H9 (cell line): ENCODE measurements around the gene ALB. TPM values are rescaled to one million over a fixed set of nuclear protein-coding genes. Genes with fewer than 3 reads are reported as not detected.

Experiments used
- DNase-seq: peaks from one replicate; pipeline ENCODE4 v3.0.0-alpha.2; 2017
- H2AFZ ChIP-seq: one replicate; pipeline ENCODE4 v1.6.1; 2013; ENCODE audit warnings: mild to moderate bottlenecking, low read length, control low read depth, moderate library complexity
- H2AK5ac ChIP-seq: 2 replicates; pipeline ENCODE4 v1.6.1; 2013; ENCODE audit warnings: low read length, control low read depth, mixed read lengths; ENCODE audit not compliant: insufficient read length
- H2BK120ac ChIP-seq: one replicate; pipeline ENCODE4 v1.6.1; 2013; ENCODE audit warnings: low read depth, mild to moderate bottlenecking, low read length, control low read depth, inconsistent platforms; ENCODE audit not compliant: poor library complexity, severe bottlenecking
- H2BK12ac ChIP-seq: 2 replicates; pipeline ENCODE4 v1.6.1; 2013; ENCODE audit warnings: low read length, control low read depth, mixed read lengths, low read depth; ENCODE audit not compliant: insufficient read length
- H2BK15ac ChIP-seq: 2 replicates; pipeline ENCODE4 v1.6.1; 2013; ENCODE audit warnings: low read depth, low read length, control low read depth
- H2BK20ac ChIP-seq: one replicate; pipeline ENCODE4 v1.6.1; 2013; ENCODE audit warnings: low read depth, mild to moderate bottlenecking, low read length, control low read depth, inconsistent platforms; ENCODE audit not compliant: poor library complexity, severe bottlenecking
- H2BK5ac ChIP-seq: 2 replicates; pipeline ENCODE4 v1.6.1; 2013; ENCODE audit warnings: low read length, control low read depth, mixed read lengths; ENCODE audit not compliant: insufficient read length
- H3K14ac ChIP-seq: 2 replicates; pipeline ENCODE4 v1.6.1; 2013; ENCODE audit warnings: low read length, control low read depth; ENCODE audit not compliant: insufficient read depth
- H3K18ac ChIP-seq: 2 replicates; pipeline ENCODE4 v1.6.1; 2013; ENCODE audit warnings: low read depth, mild to moderate bottlenecking, mixed read lengths, low read length, control low read depth; ENCODE audit not compliant: insufficient read length
- H3K23ac ChIP-seq: 2 replicates; pipeline ENCODE4 v1.6.1; 2013; ENCODE audit warnings: low read length, control low read depth, mixed read lengths, low read depth; ENCODE audit not compliant: insufficient read length
- H3K23me2 ChIP-seq: 2 replicates; pipeline ENCODE4 v1.6.1; 2013; ENCODE audit warnings: low read depth, mild to moderate bottlenecking, mixed read lengths, low read length, control low read depth; ENCODE audit not compliant: insufficient read length, poor library complexity, severe bottlenecking
- H3K27ac ChIP-seq: 2 replicates; pipeline ENCODE4 v1.5.1; 2013; ENCODE audit warnings: low read length, control low read depth, mixed read lengths, low read depth; ENCODE audit not compliant: insufficient read length
- H3K27me3 ChIP-seq: 2 replicates; pipeline ENCODE4 v1.6.1; 2013; ENCODE audit warnings: low read length, control low read depth, inconsistent platforms; ENCODE audit not compliant: insufficient read depth
- H3K4ac ChIP-seq: 2 replicates; pipeline ENCODE4 v1.6.1; 2013; ENCODE audit warnings: low read depth, mild to moderate bottlenecking, control low read depth, inconsistent platforms, low read length, moderate library complexity
- H3K4me1 ChIP-seq: 2 replicates; pipeline ENCODE4 v1.6.1; 2013; ENCODE audit warnings: low read length, control low read depth, inconsistent platforms; ENCODE audit not compliant: insufficient read depth
- H3K4me2 ChIP-seq: 2 replicates; pipeline ENCODE4 v1.6.1; 2013; ENCODE audit warnings: low read length, control low read depth, mixed read lengths; ENCODE audit not compliant: insufficient read length, insufficient read depth
- H3K56ac ChIP-seq: 2 replicates; pipeline ENCODE4 v1.6.1; 2013; ENCODE audit warnings: low read depth, mild to moderate bottlenecking, mixed read lengths, low read length, control low read depth; ENCODE audit not compliant: insufficient read length
- H3K79me1 ChIP-seq: 2 replicates; pipeline ENCODE4 v1.6.1; 2013; ENCODE audit warnings: low read depth, mild to moderate bottlenecking, moderate library complexity, low read length, control low read depth, inconsistent platforms; ENCODE audit not compliant: insufficient read depth, poor library complexity, severe bottlenecking
- H3K79me2 ChIP-seq: 2 replicates; pipeline ENCODE4 v1.6.1; 2013; ENCODE audit warnings: low read length, control low read depth, inconsistent platforms; ENCODE audit not compliant: insufficient read depth
- H3K9ac ChIP-seq: 2 replicates; pipeline ENCODE4 v1.6.1; 2013; ENCODE audit warnings: low read length, control low read depth, mixed read lengths; ENCODE audit not compliant: insufficient read length; ENCODE audit errors: extremely low read depth
- H3K9me3 ChIP-seq: one replicate; pipeline ENCODE4 v1.6.1; 2013; ENCODE audit warnings: low read depth, low read length, inconsistent platforms; ENCODE audit not compliant: control insufficient read depth
- H3T11ph ChIP-seq: one replicate; pipeline ENCODE4 v1.6.1; 2013; ENCODE audit warnings: mild to moderate bottlenecking, low read length, control low read depth, inconsistent platforms
- H4K20me1 ChIP-seq: one replicate; pipeline ENCODE4 v1.6.1; 2013; ENCODE audit not compliant: control insufficient read depth, insufficient read length, insufficient read depth
- H4K5ac ChIP-seq: 2 replicates; pipeline ENCODE4 v1.6.1; 2013; ENCODE audit warnings: low read depth, mild to moderate bottlenecking, mixed read lengths, low read length, control low read depth; ENCODE audit not compliant: insufficient read length
- H4K8ac ChIP-seq: replicated peaks from 2 replicates; pipeline ENCODE4 v1.6.1; 2013; ENCODE audit warnings: low read length, control low read depth, mixed read lengths, low read depth; ENCODE audit not compliant: insufficient read length
- H4K91ac ChIP-seq: 2 replicates; pipeline ENCODE4 v1.6.1; 2013; ENCODE audit warnings: low read depth, mild to moderate bottlenecking, moderate library complexity, mixed read lengths, low read length, control low read depth; ENCODE audit not compliant: insufficient read length
- H3K27ac Mint-ChIP-seq, 3 experiments: 2 replicates in 2 of 3; 3 replicates in 1 of 3; pipeline ENCODE4 v1.8.0; 2020 to 2021; ENCODE audit warnings: mixed read lengths in 3 of 3, mild to moderate bottlenecking in 1 of 3, moderate library complexity in 1 of 3
- H3K27me3 Mint-ChIP-seq: 2 replicates; pipeline ENCODE4 v1.8.0; 2021; ENCODE audit warnings: low read depth, mild to moderate bottlenecking, moderate library complexity, mixed read lengths
- H3K36me3 Mint-ChIP-seq, 3 experiments: 2 replicates in 2 of 3; 3 replicates in 1 of 3; pipeline ENCODE4 v1.8.0; 2020 to 2021; ENCODE audit warnings: low read depth in 3 of 3, mixed read lengths in 3 of 3; ENCODE audit not compliant: insufficient read depth in 1 of 3
- H3K4me1 Mint-ChIP-seq, 2 experiments: 2 replicates each; pipeline ENCODE4 v1.8.0; 2020; ENCODE audit warnings: mixed read lengths in 2 of 2
- H3K4me3 Mint-ChIP-seq, 2 experiments: 2 replicates in 1 of 2; 3 replicates in 1 of 2; pipeline ENCODE4 v1.8.0; 2020 to 2021; ENCODE audit warnings: mild to moderate bottlenecking in 2 of 2, mixed read lengths in 2 of 2, moderate library complexity in 1 of 2
- H3K9me3 Mint-ChIP-seq, 2 experiments: 2 replicates in 1 of 2; 3 replicates in 1 of 2; pipeline ENCODE4 v1.8.0; 2020; ENCODE audit warnings: mild to moderate bottlenecking in 2 of 2, mixed read lengths in 2 of 2, moderate library complexity in 1 of 2
- WGBS: extraction: QIAGEN DNeasy Blood & Tissue Kit; methylation state at CpG from one replicate; pipeline ENCODE4 v1.1.7; 2013; ENCODE audit warnings: missing lambda C conversion rate, low lambda C conversion rate, mixed read lengths; ENCODE audit not compliant: insufficient read length; ENCODE audit errors: extremely low coverage; 5-methylcytosine and 5-hydroxymethylcytosine counted together
- total RNA-seq: library from RNA; stranded (reverse); gene quantifications from 2 replicates; pipeline ENCODE4 v1.2.1, GENCODE V29; 2021
- TF ChIP-seq, protein P1 (sequence below): fragments of 200-600 bp; sonication (generic); conservative IDR thresholded peaks from 3 replicates; pipeline ENCODE4 v1.8.0; 2021; ENCODE audit warnings: antibody characterized with exemption, mild to moderate bottlenecking

ALB gene
- total RNA-seq, 1 experiment from 2014 or later = not detected

DNA sequence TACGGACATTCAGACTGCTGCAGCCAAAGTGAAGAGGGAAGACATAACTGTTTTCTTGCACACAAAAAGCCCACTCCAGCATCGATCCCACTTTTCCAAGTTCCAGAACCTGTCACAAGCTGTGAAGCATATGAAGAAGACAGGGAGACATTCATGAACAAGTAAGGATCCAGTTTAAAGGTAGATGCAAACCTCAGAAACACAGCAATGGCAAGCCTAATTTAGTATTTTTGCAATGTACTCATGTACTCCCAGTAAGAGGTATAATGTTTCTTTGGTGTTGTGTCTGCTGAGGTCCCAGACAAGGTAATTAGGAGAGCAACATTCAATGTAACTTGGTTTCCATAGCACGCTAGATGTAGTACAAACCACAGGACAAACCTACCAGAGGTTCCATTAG, 36.6 kb downstream of the ALB start:
- Histone ChIP-seq H2BK15ac (no peak overlapping the region), H4K8ac (no peak overlapping the region), H2BK20ac (no peak overlapping the region), H3K4me1 (no peaks in the 10 kb centered on the region), H3K79me2 (no peaks in the 10 kb centered on the region), H4K5ac (no peak overlapping the region), H3K9me3 (no peaks in the 10 kb centered on the region), H3T11ph (no peak overlapping the region), H3K14ac (no peak overlapping the region), H2AK5ac (no peak overlapping the region), H3K4ac (no peak overlapping the region), H4K91ac (no peak overlapping the region), H3K23ac (no peak overlapping the region), H3K9ac (no peak overlapping the region), H3K18ac (no peak overlapping the region), H3K27ac (no peak overlapping the region), H3K4me2 (no peak overlapping the region), H2AFZ (no peak overlapping the region), H2BK120ac (no peak overlapping the region), H2BK5ac (no peak overlapping the region), H4K20me1 (no peaks in the 10 kb centered on the region), H3K56ac (no peak overlapping the region), H3K27me3 (no peaks in the 10 kb centered on the region), H3K23me2 (no peaks in the 10 kb centered on the region), H3K79me1 (no peaks in the 10 kb centered on the region), H2BK12ac (no peak overlapping the region)
- Mint-ChIP-seq H3K4me3 (no peak overlapping the region), H3K36me3 (no peaks in the 10 kb centered on the region), H3K27me3 (no peaks in the 10 kb centered on the region), H3K27ac (no peak overlapping the region), H3K4me1 (0 out of 4 replicates have a peak, but pooled peaks cover 0 to 3% of the 10 kb centered on the region in 2 experiments), H3K9me3 (no peaks in the 10 kb centered on the region)
- WGBS = no CpG with 5 or more reads among the region's 3 CpGs
- TF ChIP-seq, protein P1, sequence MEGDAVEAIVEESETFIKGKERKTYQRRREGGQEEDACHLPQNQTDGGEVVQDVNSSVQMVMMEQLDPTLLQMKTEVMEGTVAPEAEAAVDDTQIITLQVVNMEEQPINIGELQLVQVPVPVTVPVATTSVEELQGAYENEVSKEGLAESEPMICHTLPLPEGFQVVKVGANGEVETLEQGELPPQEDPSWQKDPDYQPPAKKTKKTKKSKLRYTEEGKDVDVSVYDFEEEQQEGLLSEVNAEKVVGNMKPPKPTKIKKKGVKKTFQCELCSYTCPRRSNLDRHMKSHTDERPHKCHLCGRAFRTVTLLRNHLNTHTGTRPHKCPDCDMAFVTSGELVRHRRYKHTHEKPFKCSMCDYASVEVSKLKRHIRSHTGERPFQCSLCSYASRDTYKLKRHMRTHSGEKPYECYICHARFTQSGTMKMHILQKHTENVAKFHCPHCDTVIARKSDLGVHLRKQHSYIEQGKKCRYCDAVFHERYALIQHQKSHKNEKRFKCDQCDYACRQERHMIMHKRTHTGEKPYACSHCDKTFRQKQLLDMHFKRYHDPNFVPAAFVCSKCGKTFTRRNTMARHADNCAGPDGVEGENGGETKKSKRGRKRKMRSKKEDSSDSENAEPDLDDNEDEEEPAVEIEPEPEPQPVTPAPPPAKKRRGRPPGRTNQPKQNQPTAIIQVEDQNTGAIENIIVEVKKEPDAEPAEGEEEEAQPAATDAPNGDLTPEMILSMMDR = no peak
- DNase-seq = no peak
